Measurements from ENCODE around the gene STUB1.

STUB1 gene

DNA sequence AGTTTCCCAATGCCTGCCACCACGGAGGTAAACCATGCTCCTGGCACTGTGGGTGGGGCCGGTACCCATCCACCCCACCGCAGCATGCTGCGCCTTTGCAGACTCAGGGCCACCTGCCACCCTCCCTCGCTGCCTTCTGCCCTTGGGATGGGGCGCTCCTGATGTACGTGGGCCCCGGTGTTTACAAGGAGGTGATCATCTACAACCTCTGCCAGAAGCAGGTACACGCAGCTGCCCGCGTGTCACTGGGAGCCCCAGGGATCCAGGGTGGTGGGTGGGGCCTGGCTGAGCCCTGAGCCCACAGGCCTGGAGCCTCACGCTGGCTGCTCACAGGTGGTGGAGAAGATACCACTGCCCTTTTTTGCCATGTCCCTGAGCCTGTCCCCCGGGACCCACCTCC lies 13.6 kb upstream of the STUB1 start:
- no peak for DNase-seq (ENCODE audit: low read depth, low spot score)

GRCh38 chr16:667113-667779 lies 13.0 kb upstream of the STUB1 start:
- DNase-seq (ENCODE audit: low read depth, low spot score): no peak

DNA sequence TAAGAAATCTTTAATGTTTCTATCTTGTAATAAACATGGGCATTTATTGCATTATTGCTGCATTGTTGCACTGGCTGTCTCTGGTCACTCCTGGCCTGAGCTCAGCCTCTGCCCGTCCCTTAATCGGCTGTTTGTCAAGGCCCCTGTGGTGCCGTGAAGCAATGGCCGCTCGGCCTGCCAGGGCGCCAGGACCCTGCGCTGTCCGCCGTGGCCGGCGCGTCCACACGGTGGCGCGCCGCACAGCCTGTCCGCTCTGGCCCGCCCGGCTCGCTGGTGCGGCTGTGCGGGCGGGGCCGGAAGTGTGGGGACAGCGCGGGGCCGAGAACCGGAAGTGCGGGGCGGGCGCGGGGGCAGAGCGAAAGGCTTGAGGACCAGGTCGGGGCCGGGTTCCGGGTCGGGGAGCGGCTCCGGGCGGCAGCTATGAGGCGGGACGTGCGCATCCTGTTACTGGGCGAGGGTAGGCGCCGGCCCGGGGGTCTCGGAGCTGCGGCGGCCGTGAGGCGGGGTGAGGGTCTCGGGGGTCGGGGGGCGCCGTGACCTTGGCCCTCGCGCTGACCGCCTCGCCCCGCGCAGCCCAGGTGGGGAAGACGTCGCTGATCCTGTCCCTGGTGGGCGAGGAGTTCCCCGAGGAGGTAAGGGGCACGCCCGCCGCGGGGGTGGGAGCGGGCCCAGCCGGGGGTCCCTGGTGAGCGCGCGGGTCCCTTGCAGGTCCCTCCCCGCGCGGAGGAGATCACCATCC lies 12.3 kb upstream of the STUB1 start, which contains the start of gene RHOT2:
TSS of gene RHOT2 (plus strand) at position 353 of the 739 bp plus-strand sequence. CDS start at position 421, 68 bp downstream.
- no peak for DNase-seq (ENCODE audit: low read depth, low spot score)

DNA sequence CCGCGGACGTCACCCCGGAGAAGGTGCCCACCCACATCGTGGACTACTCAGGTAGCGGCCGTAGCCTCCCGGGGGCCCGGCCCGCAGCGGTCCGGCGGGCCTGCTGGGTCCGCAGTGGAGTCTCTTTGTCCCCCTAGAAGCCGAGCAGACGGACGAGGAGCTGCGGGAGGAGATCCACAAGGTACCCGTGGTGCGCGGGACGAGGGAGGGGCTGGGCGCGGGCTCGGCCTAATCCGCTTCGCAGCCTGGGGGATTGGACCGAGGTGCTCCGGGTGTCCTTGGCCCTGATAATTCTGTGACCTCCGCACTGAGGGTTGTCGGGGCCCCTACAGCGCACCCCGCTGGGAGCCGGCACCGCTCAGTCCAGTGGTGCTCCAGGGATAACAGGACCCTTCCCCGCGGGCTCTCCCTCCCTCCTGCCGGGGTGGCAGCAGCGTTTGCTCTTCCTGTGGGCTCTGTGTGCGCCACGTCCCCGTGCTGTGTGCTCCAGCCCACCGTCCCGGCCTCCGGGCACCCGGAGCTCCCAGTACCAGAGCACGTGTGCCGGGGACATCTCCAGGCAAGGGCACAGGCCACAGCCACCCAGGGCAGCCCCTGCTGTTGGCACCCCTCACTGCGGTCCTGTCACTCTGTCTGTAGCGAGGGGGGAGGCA lies 11.6 kb upstream of the STUB1 start:
- no peak for DNase-seq (ENCODE audit: low read depth, low spot score)

DNA sequence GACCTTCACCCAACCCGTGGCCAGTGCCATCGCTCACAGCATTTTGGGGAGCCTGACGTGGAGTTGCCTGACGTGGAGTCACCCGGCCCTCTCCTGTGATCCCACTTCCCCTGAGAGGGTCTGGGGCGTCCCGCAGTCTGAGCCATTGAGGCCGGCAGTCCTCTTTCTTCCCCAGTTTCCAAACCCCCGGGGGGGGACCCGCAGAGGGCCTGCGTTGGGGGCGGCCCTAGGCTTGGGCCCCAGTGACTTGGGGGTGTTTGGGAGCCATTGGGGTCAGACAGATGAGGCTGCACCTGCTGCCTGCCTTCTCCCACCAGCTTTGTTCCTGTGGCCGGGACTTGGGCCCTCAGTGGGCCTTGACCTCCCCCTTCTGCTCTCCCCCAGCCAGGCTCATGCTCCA lies 10.5 kb upstream of the STUB1 start:
- no peak for DNase-seq (ENCODE audit: low read depth, low spot score)

GRCh38 chr16:670485-671352 lies 9.5 kb upstream of the STUB1 start:
- no peak for DNase-seq (ENCODE audit: low read depth, low spot score)

- no peak for DNase-seq (ENCODE audit: low read depth, low spot score)
Measured at GRCh38 chr16:671353-672131, 8.7 kb upstream of the STUB1 start.

DNA sequence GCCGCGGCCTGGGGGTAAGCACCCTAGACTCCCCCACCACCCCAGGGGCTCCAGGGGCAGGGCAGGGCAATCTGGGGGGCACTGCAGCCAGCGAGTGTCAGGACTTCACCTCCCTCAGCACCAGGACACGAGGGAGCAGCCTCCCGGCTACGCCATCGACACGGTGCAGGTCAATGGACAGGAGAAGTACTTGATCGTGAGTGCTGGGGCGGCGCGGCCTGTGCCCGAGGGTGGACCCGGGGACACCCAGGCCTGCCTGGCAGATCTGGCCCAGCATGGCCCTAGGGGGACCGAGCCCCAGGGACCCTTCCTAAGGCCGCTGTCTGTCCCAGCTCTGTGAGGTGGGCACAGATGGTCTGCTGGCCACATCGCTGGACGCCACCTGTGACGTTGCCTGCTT lies 7.8 kb upstream of the STUB1 start:
- DNase-seq (ENCODE audit: low read depth, low spot score): no peak

DNA sequence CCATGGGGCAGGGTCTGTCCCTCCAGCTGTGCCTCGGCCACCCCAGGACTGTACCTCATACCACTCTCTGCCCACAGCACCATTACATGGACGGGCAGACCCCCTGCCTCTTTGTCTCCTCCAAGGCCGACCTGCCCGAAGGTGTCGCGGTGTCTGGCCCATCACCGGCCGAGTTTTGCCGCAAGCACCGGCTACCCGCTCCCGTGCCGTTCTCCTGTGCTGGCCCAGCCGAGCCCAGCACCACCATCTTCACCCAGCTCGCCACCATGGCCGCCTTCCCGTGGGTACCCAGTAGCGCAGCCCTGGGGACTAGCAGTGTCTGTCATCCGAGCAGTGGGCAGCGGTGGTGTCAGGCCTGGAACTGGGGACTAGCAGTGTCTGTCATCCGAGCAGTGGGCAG lies 7.4 kb upstream of the STUB1 start:
- no peak for DNase-seq (ENCODE audit: low read depth, low spot score)

DNA sequence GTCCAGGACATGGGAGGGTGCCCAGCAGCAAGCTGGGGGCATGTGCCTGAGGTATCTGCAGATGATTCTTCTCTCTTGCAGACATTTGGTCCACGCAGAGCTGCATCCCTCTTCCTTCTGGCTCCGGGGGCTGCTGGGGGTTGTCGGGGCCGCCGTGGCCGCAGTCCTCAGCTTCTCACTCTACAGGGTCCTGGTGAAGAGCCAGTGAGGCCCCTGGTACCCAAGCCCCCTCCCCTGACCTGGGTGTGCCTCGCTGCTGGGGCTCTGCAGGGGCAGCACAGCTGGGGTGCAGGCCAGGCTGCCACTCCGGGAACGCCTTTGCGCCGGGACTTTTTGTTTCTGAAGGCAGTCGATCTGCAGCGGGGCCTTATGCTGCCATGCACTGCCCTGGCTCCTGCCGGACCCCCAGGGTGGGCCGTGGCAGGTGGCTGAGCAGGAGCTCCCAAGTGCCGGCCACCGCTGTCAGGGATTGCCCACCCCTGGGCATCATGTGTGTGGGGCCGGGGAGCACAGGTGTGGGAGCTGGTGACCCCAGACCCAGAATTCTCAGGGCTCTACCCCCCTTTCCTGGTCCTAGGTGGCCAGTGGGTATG lies 6.7 kb upstream of the STUB1 start:
- DNase-seq (ENCODE audit: low read depth, low spot score): no peak

DNA sequence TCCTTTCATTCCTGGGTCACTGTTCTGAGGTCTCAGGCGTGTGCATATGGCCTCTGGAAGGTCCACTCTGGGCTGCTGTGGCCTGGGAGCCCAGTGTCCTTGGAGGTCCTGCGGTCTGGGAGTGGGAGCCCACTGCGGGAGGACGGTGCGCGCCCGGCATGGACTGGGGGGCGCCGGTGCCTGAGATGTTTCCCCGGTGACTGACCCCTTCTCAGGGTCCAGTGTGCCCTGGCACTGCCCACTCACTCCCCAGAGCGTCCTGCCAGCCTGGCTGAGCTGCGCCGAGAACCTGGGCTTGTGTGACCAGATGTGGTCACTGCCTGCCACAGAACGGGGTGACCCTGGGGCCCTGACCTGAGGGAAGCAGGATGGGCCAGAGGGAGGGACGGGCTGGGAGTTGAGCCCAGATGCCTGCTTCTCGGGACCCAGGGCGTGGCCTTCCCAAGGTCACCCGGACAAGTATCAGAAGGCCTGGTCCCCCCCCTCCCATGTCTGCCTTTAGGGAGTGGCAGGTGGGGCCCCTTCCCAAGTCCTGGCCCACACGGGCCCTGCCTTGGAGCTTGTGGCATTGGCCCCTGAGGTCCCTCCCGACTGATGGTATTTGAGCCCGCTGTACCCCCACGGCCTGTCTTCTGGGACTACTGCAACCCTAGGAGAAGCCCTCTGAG lies 5.9 kb upstream of the STUB1 start:
- no peak for DNase-seq (ENCODE audit: low read depth, low spot score)

DNA sequence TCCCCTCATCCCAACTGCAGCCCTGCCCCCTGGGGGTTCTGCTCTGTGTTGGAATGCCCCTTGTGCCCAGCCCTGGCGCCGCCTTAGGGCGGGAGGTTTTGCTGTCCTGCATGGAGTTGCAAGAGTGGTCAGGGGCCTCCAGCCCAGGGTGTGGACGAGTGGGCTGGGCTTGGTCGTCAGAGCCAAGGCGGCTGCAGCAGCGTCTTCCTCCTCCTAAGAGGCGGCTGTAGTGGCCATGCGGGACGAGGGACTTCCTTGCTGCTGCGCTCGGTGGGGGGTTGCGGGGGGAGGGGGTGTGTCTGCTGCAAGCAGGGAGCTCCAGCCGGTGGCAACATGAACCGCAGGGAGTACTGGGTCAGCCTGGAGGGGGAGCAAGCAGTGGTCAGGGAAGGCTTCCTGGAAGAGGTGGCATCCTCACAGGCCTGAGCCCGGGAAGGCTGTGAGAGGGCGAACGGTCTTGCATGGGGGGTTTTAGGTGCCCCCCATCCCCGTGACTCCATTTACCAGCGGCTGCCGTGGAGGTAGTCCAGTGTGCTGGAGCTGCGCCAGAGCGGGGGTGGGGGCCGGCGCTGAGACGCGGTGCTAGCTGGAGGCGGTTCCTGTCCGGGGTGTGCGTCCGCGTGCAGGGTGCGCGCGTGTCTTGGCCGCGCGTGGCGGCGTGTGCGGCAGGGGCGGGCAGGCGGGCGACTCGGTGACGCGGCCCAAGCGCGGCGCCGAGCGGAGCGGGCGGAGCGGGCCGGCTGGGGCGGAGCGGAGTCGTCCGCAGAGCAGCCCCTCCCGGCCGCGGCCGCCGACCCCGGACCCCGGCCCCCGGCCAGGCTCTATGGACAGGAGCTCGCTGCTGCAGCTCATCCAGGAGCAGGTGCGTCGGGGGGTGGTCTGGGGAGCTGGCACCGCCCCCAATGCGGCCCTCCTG lies 5.0 kb upstream of the STUB1 start, which contains the start of gene RHBDL1:
TSS of gene RHBDL1 (plus strand) at position 704 of the 916 bp plus-strand sequence. CDS start at position 824, 120 bp downstream.
- no peak for DNase-seq (ENCODE audit: low read depth, low spot score)

GRCh38 chr16:675884-676564 lies 4.2 kb upstream of the STUB1 start:
- DNase-seq (ENCODE audit: low read depth, low spot score): no peak

DNA sequence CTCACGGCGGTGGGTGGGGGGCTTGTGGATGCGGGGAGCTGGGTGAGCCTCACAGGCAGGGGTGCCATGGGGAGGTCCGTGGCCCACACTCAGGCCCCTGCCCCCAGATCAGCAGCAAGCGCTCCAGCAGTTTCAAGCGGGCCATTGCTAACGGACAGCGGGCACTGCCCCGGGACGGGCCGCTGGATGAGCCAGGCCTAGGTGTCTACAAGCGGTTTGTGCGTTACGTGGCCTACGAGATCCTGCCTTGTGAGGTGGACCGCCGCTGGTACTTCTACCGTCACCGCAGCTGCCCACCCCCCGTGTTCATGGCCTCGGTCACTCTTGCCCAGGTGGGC lies 3.7 kb upstream of the STUB1 start:
- no peak for DNase-seq (ENCODE audit: low read depth, low spot score)

DNA sequence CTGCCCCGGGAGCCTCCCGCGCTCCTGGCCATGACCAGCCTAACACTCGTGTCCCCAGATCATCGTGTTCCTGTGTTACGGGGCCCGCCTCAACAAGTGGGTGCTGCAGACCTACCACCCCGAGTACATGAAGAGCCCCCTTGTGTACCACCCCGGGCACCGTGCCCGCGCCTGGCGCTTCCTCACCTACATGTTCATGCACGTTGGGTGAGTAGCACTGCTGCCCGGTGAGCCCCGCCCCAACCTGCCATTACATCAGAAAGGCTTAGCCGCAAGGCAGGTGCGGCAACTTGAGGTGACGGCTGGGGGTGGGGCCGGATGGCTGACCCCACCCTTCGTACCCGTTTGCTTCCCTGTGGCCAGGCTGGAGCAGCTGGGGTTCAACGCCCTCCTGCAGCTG lies 3.3 kb upstream of the STUB1 start:
- DNase-seq (ENCODE audit: low read depth, low spot score): no peak

DNA sequence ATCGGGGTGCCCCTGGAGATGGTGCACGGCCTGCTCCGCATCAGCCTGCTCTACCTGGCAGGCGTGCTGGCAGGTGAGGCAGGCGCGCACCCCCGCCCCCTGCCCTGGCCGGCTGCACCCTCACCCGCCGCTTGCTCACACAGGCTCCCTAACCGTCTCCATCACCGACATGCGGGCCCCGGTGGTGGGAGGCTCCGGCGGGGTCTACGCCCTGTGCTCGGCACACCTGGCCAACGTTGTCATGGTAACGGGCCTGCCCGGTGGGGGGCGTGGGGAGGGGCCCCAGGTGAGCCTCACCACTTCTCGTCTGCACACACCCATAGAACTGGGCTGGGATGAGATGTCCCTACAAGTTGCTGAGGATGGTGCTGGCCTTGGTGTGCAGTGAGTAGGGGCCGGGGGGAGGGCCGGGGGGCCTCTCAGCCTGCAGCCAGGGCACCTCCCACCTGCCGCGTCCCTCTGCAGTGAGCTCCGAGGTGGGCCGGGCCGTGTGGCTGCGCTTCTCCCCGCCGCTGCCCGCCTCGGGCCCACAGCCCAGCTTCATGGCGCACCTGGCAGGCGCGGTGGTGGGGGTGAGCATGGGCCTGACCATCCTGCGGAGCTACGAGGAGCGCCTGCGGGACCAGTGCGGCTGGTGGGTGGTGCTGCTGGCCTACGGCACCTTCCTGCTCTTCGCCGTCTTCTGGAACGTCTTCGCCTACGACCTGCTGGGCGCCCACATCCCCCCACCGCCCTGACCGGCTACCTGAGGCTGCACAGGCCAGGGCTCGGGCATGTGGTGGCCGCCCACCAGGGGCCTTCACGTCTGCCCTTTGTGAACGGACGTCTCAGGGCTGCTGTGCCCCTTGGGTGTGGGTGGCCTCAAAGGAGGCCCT lies 2.7 kb upstream of the STUB1 start:
- DNase-seq (ENCODE audit: low read depth, low spot score): no peak

- DNase-seq (ENCODE audit: low read depth, low spot score): no peak
Measured at GRCh38 chr16:678209-678857, 1.9 kb upstream of the STUB1 start.

Measured in brain pericyte (primary cell).